ENCODE data around the gene IER5.

The IER5 gene

DNA sequence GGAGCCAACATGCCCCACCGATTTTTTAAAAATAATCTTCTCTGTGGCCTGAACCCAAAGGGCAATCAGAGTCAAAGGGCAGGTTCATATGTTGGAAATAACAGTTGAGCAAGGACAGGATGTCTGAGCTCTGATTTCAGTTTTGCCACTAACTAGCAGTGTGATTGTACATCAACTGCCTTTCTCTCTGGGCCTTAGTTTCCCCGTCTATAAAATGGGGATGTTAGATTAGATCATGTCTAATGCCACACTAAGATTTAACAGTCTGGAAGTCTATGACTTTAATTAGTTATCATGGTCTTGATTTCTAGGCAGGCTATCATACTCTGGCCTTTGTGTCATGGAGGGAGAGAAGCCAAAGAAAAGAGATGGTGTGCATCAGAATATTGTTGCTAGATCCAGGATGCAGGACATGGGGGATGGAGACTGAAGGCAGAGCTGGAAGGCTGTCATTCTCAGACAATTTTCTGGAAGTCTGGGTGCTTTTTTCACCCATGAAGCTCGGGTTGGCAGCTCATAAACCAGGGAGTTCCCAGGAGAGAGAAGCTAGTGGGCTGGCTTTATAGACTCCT lies 28.4 kb downstream of the IER5 start:
- DNase-seq = no peak

GRCh38 chr1:181117648-181118449 lies 29.3 kb downstream of the IER5 start:
- DNase-seq = no peak

DNA sequence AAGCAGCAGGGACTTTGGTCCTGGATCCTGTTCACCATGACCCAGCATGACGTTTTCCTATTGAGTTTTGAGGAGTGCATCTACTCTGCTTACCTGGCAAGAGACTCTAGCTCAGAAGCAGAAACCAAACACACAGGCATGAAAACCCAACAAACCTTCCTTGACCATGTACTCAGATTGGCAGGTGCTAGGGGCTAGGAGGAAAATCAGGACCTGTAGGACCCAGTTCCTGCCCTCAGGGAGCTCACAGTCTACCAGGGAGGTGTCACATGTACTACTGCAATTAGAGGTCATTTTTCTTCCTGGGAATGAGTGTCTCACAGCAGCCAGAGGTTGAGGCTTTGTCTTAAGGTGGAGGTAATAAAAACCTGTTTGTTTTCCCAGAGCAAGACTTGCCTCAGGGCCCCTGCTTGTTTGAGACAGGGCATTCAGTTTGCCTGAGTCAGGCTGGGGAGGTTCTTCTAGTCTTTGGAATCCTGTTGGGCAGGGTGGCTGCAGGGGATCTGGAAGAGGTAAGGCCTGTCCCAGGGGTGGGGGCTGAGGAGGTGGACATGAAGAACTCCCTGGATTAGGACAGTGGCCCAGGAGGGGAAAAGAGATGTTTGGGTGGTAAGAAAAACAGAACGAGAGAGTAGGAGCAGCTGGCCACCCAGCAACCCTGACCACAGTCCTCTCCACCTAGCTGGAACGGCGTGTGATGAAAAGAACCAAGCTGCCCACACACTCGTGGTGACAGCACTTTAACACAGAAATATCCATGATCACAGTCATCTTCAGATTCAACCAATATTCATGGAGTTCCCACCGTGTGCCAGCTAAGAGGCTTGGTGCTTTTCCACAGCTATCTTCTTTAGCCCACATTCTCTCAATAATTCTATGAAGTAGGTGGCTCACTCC lies 30.8 kb downstream of the IER5 start:
- DNase-seq = no peak

GRCh38 chr1:181120924-181121323 lies 32.4 kb downstream of the IER5 start:
- DNase-seq = no peak

- DNase-seq = no peak
Observed at GRCh38 chr1:181121498-181121897, 33.0 kb downstream of the IER5 start.

DNA sequence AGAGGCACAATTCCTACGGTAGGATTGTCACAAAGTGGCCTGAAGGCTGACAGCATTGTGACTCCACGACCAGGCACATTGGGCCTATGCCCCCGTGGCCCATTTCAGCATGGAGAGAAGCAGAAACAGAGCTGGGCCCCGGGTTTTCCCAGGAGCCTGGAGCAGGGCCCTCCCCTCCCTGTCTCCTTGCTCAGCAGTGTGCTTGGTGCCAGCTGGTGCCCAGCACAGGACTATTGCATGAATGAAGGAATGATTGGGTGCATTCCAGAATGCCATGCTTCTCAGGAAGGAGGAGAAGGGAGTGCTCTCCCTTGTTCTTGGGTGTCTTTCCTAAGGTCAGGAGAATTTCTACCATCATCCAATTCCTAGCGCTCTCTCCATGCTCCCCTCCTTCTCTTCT lies 33.7 kb downstream of the IER5 start:
- DNase-seq = no peak

GRCh38 chr1:181123173-181123572 lies 34.7 kb downstream of the IER5 start:
- DNase-seq = no peak

DNA sequence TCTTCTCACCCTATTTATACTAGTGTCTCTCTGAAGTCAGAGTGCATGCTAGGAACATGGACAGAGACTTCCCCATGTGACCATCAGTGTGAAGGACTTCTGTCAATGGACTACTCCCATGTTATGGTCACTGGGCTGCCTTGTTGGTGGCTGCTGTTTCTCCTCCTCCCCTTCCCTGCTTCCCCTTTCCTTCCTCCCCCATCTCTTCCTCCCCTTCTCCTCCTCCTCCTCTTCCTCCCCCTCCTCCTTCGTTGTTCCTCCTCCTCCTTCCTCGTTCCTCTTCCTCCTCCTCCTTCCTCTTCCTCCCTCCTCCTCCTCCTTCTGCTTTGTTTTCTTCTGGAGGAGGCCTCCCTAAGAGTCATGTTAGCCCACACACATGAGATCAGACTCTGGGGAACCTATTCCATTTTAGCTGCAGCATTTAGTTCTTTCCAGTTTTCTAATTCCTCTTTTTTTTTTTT lies 35.8 kb downstream of the IER5 start:
- no peak for DNase-seq

- no peak for DNase-seq
Observed at GRCh38 chr1:181126289-181126688, 37.8 kb downstream of the IER5 start.

DNA sequence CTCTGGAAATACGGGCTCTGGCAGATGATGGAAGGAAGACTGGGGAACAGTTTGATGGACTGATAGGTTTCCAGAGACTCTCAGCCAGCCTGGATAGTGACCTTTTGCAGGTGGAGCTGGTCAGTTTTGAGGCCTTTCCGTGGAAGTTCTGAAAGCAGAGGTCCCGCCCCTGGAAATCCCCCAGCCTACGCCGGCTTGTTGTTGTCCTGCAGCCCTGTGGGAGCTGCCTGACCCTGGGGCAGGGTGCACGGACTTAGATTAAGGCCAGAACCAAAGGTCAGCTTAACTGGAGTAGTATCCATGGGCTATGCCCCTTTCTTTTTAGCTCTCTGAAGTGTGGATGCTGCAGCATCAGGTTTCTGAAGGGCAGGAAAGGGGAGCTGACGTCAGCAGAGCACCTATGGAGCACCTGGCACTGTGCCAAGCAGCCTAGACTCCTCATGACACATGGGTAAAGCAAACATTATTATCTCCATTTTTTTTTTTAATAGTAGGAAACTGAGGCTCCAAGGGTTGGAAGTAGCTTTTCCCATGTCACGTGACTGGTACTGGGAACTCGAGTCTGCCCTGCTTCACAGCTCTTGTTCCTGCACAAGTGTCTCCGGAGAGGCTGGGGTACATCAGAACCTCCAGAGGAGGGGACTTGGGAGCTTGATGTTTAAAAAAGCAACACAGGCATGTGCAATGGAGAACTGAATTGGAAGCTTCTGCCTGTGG lies 38.5 kb downstream of the IER5 start:
- DNase-seq = no peak

GRCh38 chr1:181127898-181128453 lies 39.5 kb downstream of the IER5 start:
- DNase-seq = no peak

GRCh38 chr1:181128592-181129497 lies 40.3 kb downstream of the IER5 start:
- peak; percentile 91 for DNase-seq

DNA sequence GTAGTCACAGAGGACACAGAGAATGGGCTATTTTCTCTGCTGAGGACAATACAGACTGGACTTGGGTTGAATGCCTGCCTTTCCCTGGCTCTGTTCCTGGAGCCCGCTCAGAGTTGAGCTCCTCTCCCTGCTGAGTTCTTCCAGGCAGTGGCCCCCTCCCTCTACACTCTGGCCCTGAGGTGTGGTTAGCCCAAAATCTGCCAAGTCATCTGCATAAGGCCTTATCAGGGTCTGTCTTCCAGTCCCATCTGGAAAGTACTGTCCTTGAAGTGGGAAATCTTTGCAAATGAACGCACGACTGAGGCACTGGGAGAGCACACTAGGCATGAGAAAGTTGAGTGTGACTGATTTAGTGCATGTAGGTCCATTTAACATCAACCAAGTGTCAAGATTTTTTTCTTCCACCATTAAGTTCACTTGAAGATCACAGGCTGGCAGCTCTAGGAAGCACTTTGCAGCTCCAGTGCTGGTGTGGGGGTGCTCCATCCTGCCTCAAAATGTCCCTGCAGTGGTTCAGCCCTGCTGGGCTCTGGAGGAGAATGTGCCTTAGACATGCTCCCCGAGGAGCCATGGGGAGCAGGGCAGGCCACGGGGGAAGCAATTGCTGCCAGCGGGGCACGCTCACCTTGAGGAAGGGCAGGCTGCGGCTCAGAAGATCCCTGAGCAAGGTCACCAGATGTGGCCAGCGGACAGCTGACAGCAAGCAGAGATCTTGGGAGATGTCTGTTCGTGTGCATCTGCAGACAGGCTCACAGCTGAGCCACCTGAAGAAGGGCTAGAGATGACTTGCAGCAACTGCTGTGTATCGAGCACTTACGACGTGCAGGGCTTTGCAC lies 41.5 kb downstream of the IER5 start:
- no peak for DNase-seq

DNA sequence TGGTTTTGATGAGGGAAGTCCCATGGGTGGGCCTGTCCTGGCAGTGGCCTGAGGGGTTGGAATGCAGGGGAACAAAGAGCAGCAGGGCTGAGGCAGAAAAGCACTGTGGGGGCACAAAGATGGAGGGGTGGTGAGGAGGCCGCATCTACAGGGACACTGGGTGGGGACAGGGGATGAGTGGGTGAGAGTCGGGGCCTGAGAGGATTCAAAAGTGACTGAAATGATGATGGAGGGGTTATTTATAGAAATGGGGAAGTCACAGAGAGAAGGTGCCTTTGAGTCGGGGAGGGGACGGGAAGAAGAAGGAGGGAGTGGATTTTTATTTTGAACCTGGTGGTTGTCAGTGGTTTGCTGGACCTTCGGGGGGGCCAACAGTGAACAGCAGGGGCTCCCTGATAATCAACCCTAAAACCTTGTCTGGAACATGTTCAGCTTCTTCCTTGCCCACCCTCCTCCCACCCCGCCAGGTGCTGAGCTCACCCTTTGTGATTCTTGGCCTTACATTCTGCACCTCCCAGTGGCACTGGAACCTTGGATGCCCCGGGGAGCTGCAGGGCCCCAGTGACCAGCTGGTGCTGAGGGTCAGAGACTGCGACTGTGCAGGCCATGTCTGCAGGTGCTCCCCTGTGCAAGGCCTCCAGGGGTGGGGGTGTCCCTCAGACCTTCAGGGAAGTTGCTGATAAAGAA lies 42.9 kb downstream of the IER5 start:
- DNase-seq = no peak

GRCh38 chr1:181133441-181133951 lies 45.0 kb downstream of the IER5 start:
- no peak for DNase-seq

- DNase-seq = no peak
Observed at GRCh38 chr1:181133969-181134418, 45.5 kb downstream of the IER5 start.

DNA sequence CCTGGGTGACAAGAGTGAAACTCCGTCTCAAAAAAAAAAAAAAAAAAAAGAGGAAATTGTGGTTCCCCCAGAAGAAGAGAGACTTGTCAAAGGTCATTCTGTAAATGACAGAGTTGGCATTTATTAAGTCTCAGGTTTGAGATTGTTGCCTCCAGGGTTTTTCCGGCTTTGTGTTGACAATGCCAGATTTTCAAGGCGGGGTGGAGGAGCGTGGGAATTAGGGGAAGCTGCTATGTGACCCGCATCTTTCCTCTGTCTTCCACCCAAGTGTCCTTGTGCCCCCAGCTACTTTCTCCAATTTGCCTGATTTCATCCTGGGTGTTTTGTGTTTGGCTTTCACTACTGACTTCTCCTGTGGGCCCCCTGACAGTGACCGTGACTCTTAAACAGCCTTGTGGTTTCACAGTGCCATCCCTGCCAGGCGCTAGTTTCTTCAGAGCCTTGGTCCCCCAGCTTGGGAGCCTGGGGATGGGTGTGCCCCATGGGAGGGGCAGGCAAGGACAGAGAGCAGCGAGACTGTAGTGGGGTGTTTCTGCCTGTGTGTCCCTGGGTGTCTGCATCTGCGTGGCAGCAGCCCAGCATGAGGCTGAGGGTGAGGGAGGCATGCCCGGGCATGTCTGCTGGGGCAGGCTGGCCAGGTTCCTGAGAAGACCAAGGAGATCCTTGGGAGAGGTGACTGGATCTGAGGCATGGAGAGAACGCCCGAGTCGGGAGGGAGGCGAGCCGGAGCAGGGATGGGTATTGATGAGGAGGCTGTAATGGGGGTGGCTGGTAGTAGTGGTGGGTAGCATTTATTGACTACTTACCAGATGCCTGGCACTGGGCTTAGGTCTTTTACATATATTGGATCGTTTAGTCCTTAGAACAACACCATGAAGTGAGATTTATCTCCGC lies 46.3 kb downstream of the IER5 start:
- no peak for DNase-seq

- no peak for DNase-seq
Observed at GRCh38 chr1:181135437-181135731, 46.9 kb downstream of the IER5 start.
